Activated CD8-positive, alpha-beta T cell treated with anti-CD3 and anti-CD28 coated beads, Interleukin-2, amount 10 ng/mL, durations not matched to agents 7 days and 5 days (primary cell): ENCODE results near the gene PGC. TPM values are rescaled to one million over a fixed set of nuclear protein-coding genes. Genes with fewer than 3 reads are reported as not detected.

Source experiments
- ATAC-seq: fragments of 150-1000 bp; cut with Tn5 transposase; one replicate; pipeline ENCODE4 v1.10.0; 2021; ENCODE audit warnings: moderate library complexity
- CTCF ChIA-PET: fragments of 350-600 bp; sonication (Branson Sonifier 250); formaldehyde crosslinking; loops from one replicate; lab custom pipeline; 2021; ENCODE audit warnings: antibody characterized with exemption; lab: Charles Lee
- POLR2A ChIA-PET: fragments of 350-600 bp; sonication (Branson Sonifier 250); formaldehyde crosslinking; loops from one replicate; lab custom pipeline; 2021; ENCODE audit warnings: antibody characterized with exemption; lab: Charles Lee
- DNase-seq: peaks from one replicate; pipeline ENCODE4 v3.0.0-alpha.2; 2020
- H3K27ac Mint-ChIP-seq: one replicate; pipeline ENCODE4 v1.8.0; 2021; ENCODE audit warnings: mild to moderate bottlenecking, mixed read lengths
- H3K27me3 Mint-ChIP-seq: one replicate; pipeline ENCODE4 v1.8.0; 2021; ENCODE audit warnings: low read depth, mixed read lengths
- H3K36me3 Mint-ChIP-seq: one replicate; pipeline ENCODE4 v1.8.0; 2021; ENCODE audit warnings: low read depth, mixed read lengths
- H3K4me1 Mint-ChIP-seq: one replicate; pipeline ENCODE4 v1.8.0; 2021; ENCODE audit warnings: low read depth, mixed read lengths
- H3K4me3 Mint-ChIP-seq: one replicate; pipeline ENCODE4 v1.8.0; 2021; ENCODE audit warnings: mild to moderate bottlenecking, mixed read lengths
- H3K9me3 Mint-ChIP-seq: one replicate; pipeline ENCODE4 v1.8.0; 2022; ENCODE audit warnings: mixed read lengths; ENCODE audit not compliant: insufficient read depth
- total RNA-seq, 2 experiments: library from RNA; stranded (reverse); gene quantifications; one replicate each; pipeline ENCODE4 v1.2.3, GENCODE V29; 2021

PGC gene
- total RNA-seq, 2 experiments from 2014 or later: not detected

GRCh38 chr6:41699063-41699462 lies 48.1 kb downstream of the PGC start:
- Mint-ChIP-seq H3K4me3 (no peak overlapping the region), H3K4me1 (no peaks in the 10 kb centered on the region), H3K36me3 (no peaks in the 10 kb centered on the region), H3K9me3 (no peaks in the 10 kb centered on the region), H3K27ac (no peak overlapping the region), H3K27me3 (no peaks in the 10 kb centered on the region)
- CTCF ChIA-PET: no interaction called here
- DNase-seq (no peak), ATAC-seq (no peak)
- POLR2A ChIA-PET: no interaction called here

GRCh38 chr6:41697861-41698781 lies 49.1 kb downstream of the PGC start:
- Mint-ChIP-seq H3K27ac (no peak overlapping the region), H3K36me3 (no peaks in the 10 kb centered on the region), H3K9me3 (no peaks in the 10 kb centered on the region), H3K4me3 (no peak overlapping the region), H3K27me3 (no peaks in the 10 kb centered on the region), H3K4me1 (no peaks in the 10 kb centered on the region)
- ChIA-PET CTCF (interaction anchor here (0.9 kb wide), 1 partner anchor 15 kb away, joined by 3 read pairs; no protein-coding TSS in a partner anchor), POLR2A (no interaction called here)
- DNase-seq (no peak), ATAC-seq (no peak)

- no peak overlapping the region for H3K4me3 Mint-ChIP-seq
- H3K27ac Mint-ChIP-seq: no peak overlapping the region
- H3K4me1 Mint-ChIP-seq: no peaks in the 10 kb centered on the region
- no peak for DNase-seq
- H3K36me3 Mint-ChIP-seq: no peaks in the 10 kb centered on the region
- ChIA-PET CTCF (no interaction called here), POLR2A (no interaction called here)
- no peaks in the 10 kb centered on the region for H3K27me3 Mint-ChIP-seq
- no peaks in the 10 kb centered on the region for H3K9me3 Mint-ChIP-seq
- no peak for ATAC-seq
These were observed 50.4 kb downstream of the PGC start for GRCh38 chr6:41696788-41697187.

GRCh38 chr6:41695825-41696224 lies 51.4 kb downstream of the PGC start:
- Mint-ChIP-seq H3K9me3 (no peaks in the 10 kb centered on the region), H3K27ac (no peak overlapping the region), H3K4me1 (no peaks in the 10 kb centered on the region), H3K27me3 (no peaks in the 10 kb centered on the region), H3K4me3 (no peak overlapping the region), H3K36me3 (peaks cover 1% of the 10 kb centered on the region)
- ChIA-PET POLR2A (no interaction called here), CTCF (interaction anchor here (2.2 to 2.4 kb wide), 2 partner anchors 12 to 93 kb away, joined by 6 to 12 read pairs; no protein-coding TSS in a partner anchor)
- DNase-seq: no peak
- ATAC-seq: no peak

GRCh38 chr6:41694815-41695526 lies 52.2 kb downstream of the PGC start:
- no peak overlapping the region for H3K4me3 Mint-ChIP-seq
- CTCF ChIA-PET: interaction anchor here (2.2 to 2.4 kb wide), 2 partner anchors 11 to 92 kb away, joined by 6 to 12 read pairs; no protein-coding TSS in a partner anchor

GRCh38 chr6:41693281-41694240 lies 53.6 kb downstream of the PGC start:
- ChIA-PET POLR2A (no interaction called here), CTCF (interaction anchor here (0.9 to 2.2 kb wide), 3 partner anchors 10 to 91 kb away, joined by 3 to 6 read pairs (median 3); no protein-coding TSS in a partner anchor)
- no peaks in the 10 kb centered on the region for H3K9me3 Mint-ChIP-seq
- H3K36me3 Mint-ChIP-seq: peaks cover 4% of the 10 kb centered on the region
- H3K4me3 Mint-ChIP-seq: no peak overlapping the region
- no peaks in the 10 kb centered on the region for H3K27me3 Mint-ChIP-seq
- ATAC-seq (no peak), DNase-seq (no peak)
- no peak overlapping the region for H3K27ac Mint-ChIP-seq
- peaks cover 8% of the 10 kb centered on the region for H3K4me1 Mint-ChIP-seq

More at GRCh38 chr6:41694815-41695526, 52.2 kb downstream of the PGC start:
- Mint-ChIP-seq H3K9me3 (no peaks in the 10 kb centered on the region), H3K27ac (no peak overlapping the region), H3K4me1 (no peaks in the 10 kb centered on the region), H3K27me3 (no peaks in the 10 kb centered on the region), H3K36me3 (peaks cover 4% of the 10 kb centered on the region)
- DNase-seq: no peak
- no peak for ATAC-seq
- POLR2A ChIA-PET: no interaction called here

- CTCF ChIA-PET: no interaction called here
- no peak overlapping the region for H3K27ac Mint-ChIP-seq
- no peak overlapping the region for H3K4me3 Mint-ChIP-seq
- no peak for ATAC-seq
- H3K9me3 Mint-ChIP-seq: no peaks in the 10 kb centered on the region
- POLR2A ChIA-PET: no interaction called here
- no peak for DNase-seq
- H3K36me3 Mint-ChIP-seq: peaks cover 4% of the 10 kb centered on the region
- peaks cover 8% of the 10 kb centered on the region for H3K4me1 Mint-ChIP-seq
- no peaks in the 10 kb centered on the region for H3K27me3 Mint-ChIP-seq
These were observed 54.5 kb downstream of the PGC start for GRCh38 chr6:41692730-41693129.

GRCh38 chr6:41692080-41692675 lies 55.0 kb downstream of the PGC start:
- no peak for ATAC-seq
- POLR2A ChIA-PET: no interaction called here
- Mint-ChIP-seq H3K9me3 (no peaks in the 10 kb centered on the region), H3K4me3 (no peak overlapping the region), H3K4me1 (peaks cover 8% of the 10 kb centered on the region), H3K36me3 (peaks cover 4% of the 10 kb centered on the region), H3K27me3 (no peaks in the 10 kb centered on the region), H3K27ac (no peak overlapping the region)
- no peak for DNase-seq
- CTCF ChIA-PET: interaction anchor here (1.0 kb wide), 1 partner anchor 9 kb away, joined by 3 read pairs; no protein-coding TSS in a partner anchor

- H3K9me3 Mint-ChIP-seq: no peaks in the 10 kb centered on the region
- H3K4me3 Mint-ChIP-seq: no peak overlapping the region
- ATAC-seq (no peak), DNase-seq (no peak)
- H3K27ac Mint-ChIP-seq: no peak overlapping the region
- peaks cover 8% of the 10 kb centered on the region for H3K4me1 Mint-ChIP-seq
- H3K27me3 Mint-ChIP-seq: no peaks in the 10 kb centered on the region
- ChIA-PET CTCF (interaction anchor here (1.0 to 2.4 kb wide), 2 partner anchors 8 to 323 kb away, joined by 3 to 6 read pairs; no protein-coding TSS in a partner anchor), POLR2A (no interaction called here)
- peaks cover 4% of the 10 kb centered on the region for H3K36me3 Mint-ChIP-seq
These were observed 55.6 kb downstream of the PGC start for GRCh38 chr6:41691426-41692079.

- ATAC-seq (no peak), DNase-seq (no peak)
- Mint-ChIP-seq H3K27me3 (no peaks in the 10 kb centered on the region), H3K9me3 (no peaks in the 10 kb centered on the region), H3K36me3 (peaks cover 4% of the 10 kb centered on the region), H3K27ac (no peak overlapping the region), H3K4me1 (peaks cover 8% of the 10 kb centered on the region), H3K4me3 (no peak overlapping the region)
- POLR2A ChIA-PET: no interaction called here
- CTCF ChIA-PET: interaction anchor here (1.0 to 2.4 kb wide), 3 partner anchors 7 to 322 kb away, joined by 3 to 6 read pairs (median 6); no protein-coding TSS in a partner anchor
These were observed 56.5 kb downstream of the PGC start for GRCh38 chr6:41690541-41691330.
